Brain microvascular endothelial cell (primary cell): ENCODE results near the gene MTRR.

ENCODE experiments used
- DNase-seq: peaks from one replicate; pipeline ENCODE4 v3.0.0-alpha.2; 2020
- H3K27ac ChIP-seq: fragments of 250-450 bp; sonication (Bioruptor Pico); 2 replicates; pipeline ENCODE4 v1.5.1; 2020; ENCODE audit warnings: mild to moderate bottlenecking, moderate library complexity
- H3K27me3 ChIP-seq: fragments of 250-450 bp; sonication (Bioruptor Pico); replicated peaks from 2 replicates; pipeline ENCODE4 v1.5.1; 2020; ENCODE audit warnings: mild to moderate bottlenecking
- H3K36me3 ChIP-seq: fragments of 250-450 bp; sonication (Bioruptor Pico); replicated peaks from 2 replicates; pipeline ENCODE4 v1.5.1; 2020; ENCODE audit warnings: mild to moderate bottlenecking
- H3K4me3 ChIP-seq: 2 replicates; pipeline ENCODE4 v1.5.1; 2011; ENCODE audit warnings: low read depth, mild to moderate bottlenecking, control low read depth, low read length, moderate library complexity
- in situ Hi-C: cut with HindIII; loops from 2 replicates; pipeline ENCODE4 v1.10.0; 2017; ENCODE audit warnings: low sequenced_read_pairs, low pct_ligation_motif_present
- TF ChIP-seq, protein P1 (sequence below): IDR thresholded peaks from 2 replicates; pipeline ENCODE4 v1.5.1; 2011; ENCODE audit warnings: low read depth, mild to moderate bottlenecking, moderate library complexity, low read length, control low read depth, inconsistent platforms; ENCODE audit errors: missing control alignments

The MTRR gene

DNA sequence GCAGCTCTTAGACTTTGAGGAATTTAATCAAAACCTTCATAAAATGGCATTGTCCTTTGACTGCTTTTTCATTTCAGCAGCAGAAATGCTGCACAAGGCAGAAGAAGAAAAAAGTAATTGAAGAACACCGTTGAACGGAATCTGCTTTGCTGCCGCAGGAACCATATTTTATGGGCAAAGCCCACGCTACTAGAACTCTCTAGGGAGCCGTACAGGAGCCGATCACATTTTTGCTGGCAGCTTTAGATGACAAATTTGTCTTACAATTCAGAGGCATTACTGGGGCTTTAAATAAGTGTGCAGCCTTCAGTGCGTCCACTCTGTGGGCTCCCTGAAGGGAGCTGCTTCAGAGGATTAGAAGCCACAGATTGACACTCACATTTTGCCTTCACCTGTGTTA, 23.4 kb upstream of the MTRR start:
- H3K27ac ChIP-seq: no peak overlapping the region
- peaks cover 5% of the 10 kb centered on the region for H3K27me3 ChIP-seq
- no peaks in the 10 kb centered on the region for H3K36me3 ChIP-seq
- in situ Hi-C loops: no loop called here
- no peak for DNase-seq
- no peak overlapping the region for H3K4me3 ChIP-seq
- TF ChIP-seq, protein P1, sequence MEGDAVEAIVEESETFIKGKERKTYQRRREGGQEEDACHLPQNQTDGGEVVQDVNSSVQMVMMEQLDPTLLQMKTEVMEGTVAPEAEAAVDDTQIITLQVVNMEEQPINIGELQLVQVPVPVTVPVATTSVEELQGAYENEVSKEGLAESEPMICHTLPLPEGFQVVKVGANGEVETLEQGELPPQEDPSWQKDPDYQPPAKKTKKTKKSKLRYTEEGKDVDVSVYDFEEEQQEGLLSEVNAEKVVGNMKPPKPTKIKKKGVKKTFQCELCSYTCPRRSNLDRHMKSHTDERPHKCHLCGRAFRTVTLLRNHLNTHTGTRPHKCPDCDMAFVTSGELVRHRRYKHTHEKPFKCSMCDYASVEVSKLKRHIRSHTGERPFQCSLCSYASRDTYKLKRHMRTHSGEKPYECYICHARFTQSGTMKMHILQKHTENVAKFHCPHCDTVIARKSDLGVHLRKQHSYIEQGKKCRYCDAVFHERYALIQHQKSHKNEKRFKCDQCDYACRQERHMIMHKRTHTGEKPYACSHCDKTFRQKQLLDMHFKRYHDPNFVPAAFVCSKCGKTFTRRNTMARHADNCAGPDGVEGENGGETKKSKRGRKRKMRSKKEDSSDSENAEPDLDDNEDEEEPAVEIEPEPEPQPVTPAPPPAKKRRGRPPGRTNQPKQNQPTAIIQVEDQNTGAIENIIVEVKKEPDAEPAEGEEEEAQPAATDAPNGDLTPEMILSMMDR: no peak

DNA sequence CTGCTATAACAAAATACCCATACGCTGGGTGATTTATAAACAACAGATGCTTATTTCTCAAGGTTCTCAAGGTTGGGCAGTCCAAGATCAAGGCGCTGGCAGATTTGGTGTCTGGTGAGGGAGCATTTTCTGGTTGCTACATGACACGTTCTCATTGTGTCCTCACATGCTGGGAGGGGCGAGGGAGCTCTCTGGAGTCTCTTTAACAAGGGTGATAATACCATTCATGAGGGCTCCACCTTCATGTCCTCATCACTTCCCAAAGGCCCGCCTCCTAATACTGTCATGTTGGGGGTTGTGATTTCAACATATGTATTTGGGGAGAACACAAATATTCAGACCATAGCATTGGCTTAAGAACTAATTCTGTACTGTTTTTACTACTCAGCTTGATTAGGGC, 22.6 kb upstream of the MTRR start:
- Histone ChIP-seq H3K27ac (no peak overlapping the region), H3K4me3 (no peak overlapping the region), H3K36me3 (no peaks in the 10 kb centered on the region), H3K27me3 (peaks cover 5% of the 10 kb centered on the region)
- TF ChIP-seq, protein P1: no peak
- in situ Hi-C loops: no loop called here
- DNase-seq: no peak

DNA sequence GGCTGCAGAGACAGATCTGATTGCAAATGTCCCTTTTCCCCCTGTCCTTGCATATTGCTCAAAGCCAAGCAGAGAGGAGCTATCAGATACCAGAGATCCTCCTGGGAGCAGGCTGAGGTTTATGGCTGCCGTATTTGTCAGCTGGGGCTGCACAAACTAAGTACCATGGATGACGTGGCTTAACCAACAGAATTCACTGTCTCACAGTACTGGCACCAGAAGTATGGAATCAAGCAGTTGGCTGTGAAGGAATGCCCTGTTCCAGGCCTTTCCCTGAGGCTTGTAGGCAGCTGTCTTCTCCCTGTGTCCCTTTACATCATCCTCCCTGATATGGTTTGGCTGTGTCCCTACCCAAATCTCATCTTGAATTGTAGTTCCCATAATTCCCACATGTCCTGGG, 20.7 kb upstream of the MTRR start:
- DNase-seq: no peak
- in situ Hi-C loops: no loop called here
- H3K27me3 ChIP-seq: peaks cover 5% of the 10 kb centered on the region

DNA sequence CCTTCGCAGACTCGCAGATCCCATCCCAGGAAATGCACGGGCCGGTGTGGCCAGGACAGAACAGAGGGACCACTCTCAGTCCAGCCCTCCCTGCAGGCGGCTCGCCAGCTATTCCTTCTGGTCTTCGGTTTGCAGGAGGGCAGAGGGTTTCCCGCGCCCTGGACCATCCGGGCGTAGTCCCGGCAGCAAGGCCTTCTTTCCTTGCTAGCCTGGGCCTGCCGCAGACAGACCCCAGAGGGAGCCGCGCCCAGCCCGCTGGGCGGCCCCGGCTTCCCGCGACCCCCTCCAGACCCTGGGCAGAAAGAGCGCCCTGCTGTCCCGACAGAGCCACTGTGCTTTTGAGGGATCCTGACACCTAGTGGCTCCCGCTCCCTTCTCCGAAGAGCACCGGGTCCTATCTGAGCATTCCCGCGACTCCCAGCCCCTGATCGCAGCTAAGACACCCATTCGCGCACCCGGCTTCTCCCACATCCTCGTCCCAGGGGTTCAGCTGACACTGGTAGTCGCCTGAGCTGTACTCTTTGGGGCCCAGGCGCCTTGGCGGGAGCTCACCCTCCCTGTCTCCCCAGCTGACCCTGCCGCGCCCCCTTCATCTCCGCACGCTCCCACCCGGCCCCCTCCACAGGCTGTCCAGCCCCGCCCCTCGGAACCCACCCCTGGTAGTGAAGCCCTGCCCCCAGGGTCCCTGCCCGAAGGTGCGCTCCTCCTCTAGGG, 19.1 kb upstream of the MTRR start:
- Histone ChIP-seq H3K27me3 (peaks cover 5% of the 10 kb centered on the region), H3K36me3 (no peaks in the 10 kb centered on the region), H3K4me3 (peak overlapping the region; percentile 55), H3K27ac (no peak overlapping the region)
- in situ Hi-C loops: no loop called here
- no peak for DNase-seq
- TF ChIP-seq, protein P1: peak; percentile 44

More for the DNA sequence above, 20.7 kb upstream of the MTRR start:
- TF ChIP-seq, protein P1: no peak
- no peak overlapping the region for H3K4me3 ChIP-seq
- H3K36me3 ChIP-seq: no peaks in the 10 kb centered on the region
- no peak overlapping the region for H3K27ac ChIP-seq

DNA sequence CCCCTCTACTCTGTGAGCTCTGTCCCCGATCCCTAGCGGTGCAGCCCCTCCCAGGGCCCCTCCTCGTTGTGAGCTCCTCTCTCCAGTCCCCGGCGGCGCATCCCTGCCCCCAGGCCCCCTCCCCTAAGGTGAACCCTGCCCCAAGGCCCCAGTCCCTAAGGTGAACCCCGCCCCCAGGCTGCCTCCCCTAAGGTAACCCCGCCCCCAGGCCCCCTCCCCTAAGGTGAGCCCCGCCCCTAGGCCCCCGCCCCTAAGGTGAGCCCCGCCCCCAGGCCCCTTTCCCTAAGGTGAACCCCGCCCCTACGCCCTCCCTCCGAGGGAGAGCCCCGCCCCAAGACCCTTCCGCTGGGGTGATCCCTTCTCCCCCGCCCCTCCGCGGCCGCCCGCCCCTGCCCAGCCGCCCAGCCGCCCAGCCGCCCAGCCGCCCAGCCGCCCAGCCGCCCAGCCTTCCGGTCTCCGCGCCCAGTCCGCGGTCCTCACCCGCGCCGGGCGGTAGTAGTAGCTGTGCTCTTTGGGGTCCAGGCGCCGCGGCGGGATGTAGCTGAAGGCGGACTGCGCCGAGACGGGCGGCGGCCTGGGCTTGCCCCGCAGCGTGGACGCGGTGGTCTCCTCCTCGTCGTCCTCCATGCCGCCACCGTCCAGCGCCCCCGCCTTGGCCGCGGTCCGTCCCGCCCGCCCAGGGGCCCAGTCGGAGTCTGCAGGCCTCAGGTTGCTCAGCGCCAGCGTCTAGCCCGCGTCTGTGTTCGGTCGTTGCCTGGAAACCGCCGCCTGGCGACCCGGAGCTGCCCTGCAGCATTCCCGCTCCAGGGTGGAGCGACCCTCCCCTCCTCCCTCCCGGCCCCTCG, 18.3 kb upstream of the MTRR start, which contains the start of gene CFAP90:
TSS of gene CFAP90 (minus strand) at position 739 of the 845 bp plus-strand sequence. CDS start at position 627, 112 bp downstream.
- peak; percentile 52 for DNase-seq
- in situ Hi-C loops: no loop called here
- Histone ChIP-seq H3K27me3 (peaks cover 5% of the 10 kb centered on the region), H3K4me3 (peak within 1 kb of the TSS; percentile 55), H3K27ac (no peak within 1 kb of the TSS), H3K36me3 (no peaks in the 10 kb centered on the region)
- TF ChIP-seq, protein P1: peak; percentile 73
